ENCODE data around the gene MAML2.

Gene MAML2

DNA sequence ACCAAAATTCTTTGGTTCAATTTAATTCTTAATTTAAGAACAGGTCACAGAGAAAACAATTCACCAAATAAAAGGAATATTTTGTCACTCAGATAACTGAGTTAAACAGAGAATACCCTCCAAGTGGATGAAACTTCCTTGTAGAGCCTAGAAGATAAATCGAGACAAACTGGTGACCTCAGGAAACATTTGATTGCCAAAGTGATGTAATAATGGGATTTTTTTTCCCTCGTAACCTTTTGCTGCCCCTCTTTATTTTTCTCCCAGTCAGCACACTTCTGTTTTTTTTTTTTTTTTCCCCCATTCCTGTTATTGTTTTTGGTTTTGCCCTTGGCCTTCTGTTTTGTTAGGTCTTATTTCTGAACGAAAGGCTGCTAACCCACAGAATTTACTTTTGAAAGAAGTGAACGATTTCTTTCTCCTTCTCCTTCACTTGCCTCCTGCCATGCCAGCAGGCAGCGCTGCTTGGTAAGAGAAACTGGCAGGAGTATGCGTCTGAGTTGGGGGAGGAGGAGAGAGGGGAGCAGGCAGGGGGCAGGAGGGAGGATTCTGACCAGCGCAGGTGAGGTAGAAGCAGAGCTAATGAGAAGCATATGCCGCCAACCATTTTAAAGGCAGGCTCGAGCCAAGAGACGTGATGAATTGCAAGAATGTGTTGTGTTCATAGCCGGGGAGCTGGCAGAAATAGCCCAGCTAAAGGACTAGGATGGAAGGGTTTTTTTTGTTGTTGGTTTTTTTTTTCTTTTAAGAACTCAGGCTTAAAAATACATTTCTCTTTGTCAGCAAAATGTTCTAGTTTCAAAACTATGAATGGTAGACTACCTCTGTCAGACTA is 297.2 kb downstream of the MAML2 start:
- Mint-ChIP-seq H3K9me3 (no peaks in the 10 kb centered on the region), H3K27ac (peak overlapping the region in 1 of 2 donors; percentile 20), H3K27me3 (no peaks in the 10 kb centered on the region), H3K4me3 (no peak overlapping the region), H3K4me1 (ENCODE audit: low read depth in 2 of 2) (peaks cover 0 to 9% of the 10 kb centered on the region in 2 donors), H3K36me3 (ENCODE audit: insufficient read depth) (peaks cover 2% of the 10 kb centered on the region)
- ATAC-seq (replicated peaks) (no peak), DNase-seq (no peak)

DNA sequence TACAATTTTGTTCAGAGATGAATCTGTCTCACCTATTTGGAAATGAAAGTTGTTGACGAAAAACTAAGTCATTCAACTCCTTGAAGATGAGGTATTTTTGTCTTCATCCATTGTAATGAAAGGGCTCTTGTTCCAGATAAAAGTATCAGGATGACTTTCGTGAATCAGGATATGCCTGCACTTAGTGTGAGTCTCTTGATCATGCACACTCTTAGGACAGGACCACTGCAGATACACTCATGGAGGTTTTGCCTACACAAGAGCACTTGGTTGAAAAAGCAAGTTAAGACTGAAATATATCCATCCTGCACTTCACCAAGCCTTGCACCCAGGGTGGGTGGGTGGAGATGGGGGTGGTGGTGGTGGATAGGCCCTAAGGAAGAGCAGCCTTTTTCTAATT is 298.2 kb downstream of the MAML2 start:
- no peak overlapping the region for H3K27ac Mint-ChIP-seq
- ATAC-seq (replicated peaks) (no peak), DNase-seq (no peak)
- no peak overlapping the region for H3K4me3 Mint-ChIP-seq
- H3K36me3 Mint-ChIP-seq (ENCODE audit: insufficient read depth): peaks cover 2% of the 10 kb centered on the region
- H3K27me3 Mint-ChIP-seq: no peaks in the 10 kb centered on the region
- H3K4me1 Mint-ChIP-seq (ENCODE audit: low read depth in 2 of 2): peaks cover 0 to 10% of the 10 kb centered on the region in 2 donors
- H3K9me3 Mint-ChIP-seq: no peaks in the 10 kb centered on the region

DNA sequence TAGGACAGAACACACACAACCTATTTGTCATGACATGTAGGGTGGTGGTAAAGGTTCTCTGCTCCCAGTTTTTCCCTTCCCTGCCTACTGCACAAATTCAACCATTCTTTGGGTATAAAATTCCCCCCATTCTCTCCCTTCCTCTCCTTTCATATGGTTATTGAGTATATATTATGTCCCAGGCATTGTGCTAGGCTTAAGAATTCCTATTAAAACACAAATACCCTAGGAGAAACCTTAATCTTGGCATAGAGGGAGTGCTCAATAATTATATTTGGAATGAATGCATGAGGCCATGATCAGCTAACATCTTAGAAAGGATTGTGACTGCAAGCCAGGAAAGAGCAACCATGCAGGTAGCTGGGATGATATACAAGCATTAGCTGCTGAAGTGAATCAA is 298.7 kb downstream of the MAML2 start:
- H3K4me3 Mint-ChIP-seq: no peak overlapping the region
- DNase-seq: no peak
- peaks cover 0 to 10% of the 10 kb centered on the region in 2 donors for H3K4me1 Mint-ChIP-seq (ENCODE audit: low read depth in 2 of 2)

DNA sequence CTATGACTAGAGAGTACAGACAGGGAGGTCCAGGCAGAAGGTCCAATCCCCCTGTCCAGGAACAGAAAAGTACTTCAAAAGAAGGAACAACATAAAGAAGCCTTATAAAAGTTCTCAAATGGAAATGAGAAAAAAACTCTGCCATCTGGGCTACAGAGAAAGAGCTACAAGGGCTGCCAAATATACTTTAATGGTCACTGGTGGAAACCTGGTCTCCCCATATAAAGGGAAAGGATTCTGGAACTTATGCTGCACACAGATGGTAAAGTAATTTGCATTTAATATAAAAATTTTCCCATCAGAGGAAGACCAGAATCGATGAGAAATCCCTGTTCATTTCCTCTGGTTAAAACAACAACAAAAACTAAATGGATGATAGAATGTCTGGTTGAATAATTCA is 299.7 kb downstream of the MAML2 start:
- Mint-ChIP-seq H3K4me3 (no peak overlapping the region), H3K9me3 (no peaks in the 10 kb centered on the region), H3K36me3 (ENCODE audit: insufficient read depth) (peaks cover 2% of the 10 kb centered on the region), H3K4me1 (ENCODE audit: low read depth in 2 of 2) (peaks cover 1 to 10% of the 10 kb centered on the region in 2 donors), H3K27me3 (no peaks in the 10 kb centered on the region), H3K27ac (no peak overlapping the region)
- ATAC-seq (replicated peaks): no peak
- DNase-seq: no peak

More for the DNA sequence above, 298.7 kb downstream of the MAML2 start:
- Mint-ChIP-seq H3K27me3 (no peaks in the 10 kb centered on the region), H3K36me3 (ENCODE audit: insufficient read depth) (peaks cover 2% of the 10 kb centered on the region), H3K9me3 (no peaks in the 10 kb centered on the region), H3K27ac (no peak overlapping the region)
- no peak for ATAC-seq (replicated peaks)

DNA sequence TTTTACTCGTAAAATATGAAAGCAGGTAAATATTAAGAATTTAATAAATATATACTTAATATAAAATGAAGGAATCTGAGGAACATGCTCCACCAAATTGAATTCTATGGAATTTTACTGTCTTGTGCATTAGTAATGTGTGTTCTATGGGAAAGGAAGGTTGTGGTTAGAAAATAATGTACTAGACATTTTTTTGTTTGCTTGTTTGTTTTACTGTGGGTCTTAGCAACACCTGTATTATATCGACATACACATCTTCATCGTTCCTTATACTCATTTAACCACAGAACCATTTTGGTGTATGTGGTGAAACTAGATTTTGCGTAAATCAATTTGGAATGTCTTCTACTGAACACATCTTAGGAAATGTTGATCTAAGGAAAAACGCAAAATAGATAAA is 304.9 kb downstream of the MAML2 start:
- ATAC-seq (replicated peaks) (no peak), DNase-seq (no peak)
- Mint-ChIP-seq H3K4me3 (no peak overlapping the region), H3K27ac (no peak overlapping the region), H3K36me3 (ENCODE audit: insufficient read depth) (peaks cover 5% of the 10 kb centered on the region), H3K4me1 (ENCODE audit: low read depth in 2 of 2) (peaks cover 1 to 18% of the 10 kb centered on the region in 2 donors), H3K27me3 (no peaks in the 10 kb centered on the region), H3K9me3 (no peaks in the 10 kb centered on the region)

DNA sequence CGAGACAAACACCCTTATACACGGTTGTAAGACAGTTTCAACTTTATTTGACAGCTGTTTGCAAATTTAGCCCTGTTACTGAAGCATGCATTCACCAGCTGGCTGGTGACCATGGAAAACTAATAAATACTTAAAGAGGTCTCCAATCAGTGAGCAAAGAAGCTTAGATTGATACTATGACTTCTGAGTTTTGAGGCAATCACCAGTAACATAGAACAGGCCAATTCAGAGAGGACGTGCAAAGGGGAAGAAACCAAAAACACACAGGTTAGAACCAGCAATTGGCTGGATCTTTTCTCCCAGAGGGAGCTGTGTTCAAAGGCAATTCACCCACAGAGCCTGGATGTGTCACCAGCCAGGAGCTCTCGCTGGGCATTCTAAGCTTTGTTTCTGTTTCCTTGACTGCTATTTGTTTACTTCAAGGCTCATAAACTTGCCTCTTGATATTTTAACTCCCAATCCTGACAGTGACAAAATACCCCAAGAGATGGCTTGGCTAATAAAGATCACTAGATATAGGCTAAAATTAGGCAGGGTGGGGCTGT is 305.5 kb downstream of the MAML2 start:
- Mint-ChIP-seq H3K27ac (no peak overlapping the region), H3K27me3 (no peaks in the 10 kb centered on the region), H3K4me1 (ENCODE audit: low read depth in 2 of 2) (peaks cover 1 to 18% of the 10 kb centered on the region in 2 donors), H3K4me3 (no peak overlapping the region), H3K36me3 (ENCODE audit: insufficient read depth) (peaks cover 3% of the 10 kb centered on the region), H3K9me3 (no peaks in the 10 kb centered on the region)
- ATAC-seq (replicated peaks): no peak
- DNase-seq: no peak

DNA sequence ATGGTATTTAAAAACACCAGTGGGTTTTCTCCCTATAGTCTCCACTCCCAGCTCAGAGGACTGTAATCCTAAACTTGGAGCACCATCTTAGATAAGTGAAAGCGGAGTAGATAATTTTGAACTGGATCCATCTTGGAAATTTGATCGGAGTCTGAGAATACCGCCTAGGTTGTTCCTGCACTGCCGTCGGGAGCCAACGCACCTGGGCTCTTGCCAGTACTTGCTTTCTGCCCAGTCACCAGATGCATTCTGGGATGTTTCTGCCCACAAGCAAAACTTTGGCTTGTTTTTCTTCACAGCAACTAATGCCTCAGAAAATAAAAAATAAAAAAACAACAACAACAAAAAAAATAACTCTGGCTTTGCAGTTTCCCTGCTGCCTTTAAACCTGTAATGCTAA is 306.1 kb downstream of the MAML2 start:
- Mint-ChIP-seq H3K27ac (no peak overlapping the region), H3K9me3 (no peaks in the 10 kb centered on the region), H3K4me1 (ENCODE audit: low read depth in 2 of 2) (peaks cover 1 to 18% of the 10 kb centered on the region in 2 donors), H3K27me3 (no peaks in the 10 kb centered on the region), H3K36me3 (ENCODE audit: insufficient read depth) (peaks cover 3% of the 10 kb centered on the region), H3K4me3 (no peak overlapping the region)
- ATAC-seq (replicated peaks) (no peak), DNase-seq (no peak)

DNA sequence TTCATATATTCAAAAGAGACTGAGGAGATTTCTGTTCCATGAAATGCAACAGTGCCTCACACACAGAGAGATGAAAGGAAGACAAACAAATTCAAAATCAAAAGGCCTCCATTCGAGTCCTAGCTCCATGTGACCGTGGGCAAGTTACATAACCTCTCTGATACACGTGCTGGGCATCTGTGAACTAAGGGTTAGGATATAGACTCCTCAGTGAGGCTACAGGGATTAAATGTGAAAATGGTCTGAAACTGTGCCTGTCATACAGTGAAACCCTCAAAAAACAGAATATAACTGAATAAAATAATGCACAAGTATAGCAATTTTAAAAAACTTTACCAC is 307.3 kb downstream of the MAML2 start:
- Mint-ChIP-seq H3K27ac (no peak overlapping the region), H3K4me1 (ENCODE audit: low read depth in 2 of 2) (peaks cover 1 to 15% of the 10 kb centered on the region in 2 donors), H3K4me3 (no peak overlapping the region)

DNA sequence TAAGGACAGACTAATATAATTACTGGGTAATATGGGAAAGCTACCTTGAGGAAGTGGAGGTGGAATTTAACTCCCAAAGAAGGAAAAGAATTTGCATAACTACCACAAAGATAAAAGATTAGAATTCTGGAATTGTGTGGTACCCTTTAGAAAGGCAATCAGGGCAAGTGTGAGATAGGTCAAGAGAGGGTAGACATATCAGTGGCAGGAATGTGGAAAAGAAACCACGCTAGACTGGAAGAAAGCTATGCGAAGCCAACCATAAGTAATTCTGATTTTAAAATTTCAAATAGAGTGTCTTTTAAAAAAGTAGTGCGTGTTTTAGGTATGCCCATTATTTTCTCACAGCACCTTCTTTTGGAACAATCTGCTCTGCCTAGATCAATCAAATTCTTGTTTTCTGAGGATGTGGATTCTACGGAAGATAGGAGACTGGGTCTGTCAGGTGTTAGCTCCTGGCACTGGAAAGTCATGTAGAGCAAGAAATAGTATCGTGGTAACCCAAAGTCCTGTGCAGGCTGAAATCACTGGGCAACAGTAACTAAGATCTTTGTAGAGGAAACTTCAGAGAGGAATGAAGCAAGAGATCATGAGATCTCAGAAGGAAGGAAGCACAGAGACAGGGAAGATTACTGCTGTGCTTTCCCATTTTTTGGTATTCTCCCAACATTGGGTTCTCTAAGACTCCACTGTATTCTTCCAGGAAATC is 307.8 kb downstream of the MAML2 start:
- peaks cover 1 to 15% of the 10 kb centered on the region in 2 donors for H3K4me1 Mint-ChIP-seq (ENCODE audit: low read depth in 2 of 2)
- no peak overlapping the region for H3K27ac Mint-ChIP-seq
- no peak overlapping the region for H3K4me3 Mint-ChIP-seq
- H3K36me3 Mint-ChIP-seq (ENCODE audit: insufficient read depth): peaks cover 3% of the 10 kb centered on the region
- DNase-seq (no peak), ATAC-seq (replicated peaks) (no peak)
- H3K27me3 Mint-ChIP-seq: no peaks in the 10 kb centered on the region
- no peaks in the 10 kb centered on the region for H3K9me3 Mint-ChIP-seq

More for the DNA sequence above, 307.3 kb downstream of the MAML2 start:
- DNase-seq (no peak), ATAC-seq (replicated peaks) (no peak)
- no peaks in the 10 kb centered on the region for H3K27me3 Mint-ChIP-seq
- H3K36me3 Mint-ChIP-seq (ENCODE audit: insufficient read depth): peaks cover 3% of the 10 kb centered on the region
- no peaks in the 10 kb centered on the region for H3K9me3 Mint-ChIP-seq

DNA sequence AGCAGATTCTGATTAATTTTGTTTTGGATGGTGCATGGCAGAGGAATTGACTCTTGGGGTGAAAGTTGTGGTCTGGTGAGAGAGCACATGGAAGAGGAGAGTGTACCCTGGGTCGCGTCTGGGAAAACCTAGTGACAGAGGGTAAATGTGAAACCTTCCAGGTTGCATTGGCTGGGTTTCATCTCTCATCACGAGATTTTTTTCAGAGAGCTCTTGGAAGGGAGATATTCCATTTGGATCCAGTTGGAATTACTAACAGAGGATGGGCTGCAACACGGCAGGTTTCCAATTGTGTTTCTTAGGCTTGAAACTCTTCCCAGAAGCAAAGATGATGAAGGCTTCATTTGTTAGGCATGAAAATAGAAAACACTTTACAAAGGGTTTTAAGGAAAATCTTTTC is 309.4 kb downstream of the MAML2 start:
- no peaks in the 10 kb centered on the region for H3K9me3 Mint-ChIP-seq
- ATAC-seq (replicated peaks): no peak

DNA sequence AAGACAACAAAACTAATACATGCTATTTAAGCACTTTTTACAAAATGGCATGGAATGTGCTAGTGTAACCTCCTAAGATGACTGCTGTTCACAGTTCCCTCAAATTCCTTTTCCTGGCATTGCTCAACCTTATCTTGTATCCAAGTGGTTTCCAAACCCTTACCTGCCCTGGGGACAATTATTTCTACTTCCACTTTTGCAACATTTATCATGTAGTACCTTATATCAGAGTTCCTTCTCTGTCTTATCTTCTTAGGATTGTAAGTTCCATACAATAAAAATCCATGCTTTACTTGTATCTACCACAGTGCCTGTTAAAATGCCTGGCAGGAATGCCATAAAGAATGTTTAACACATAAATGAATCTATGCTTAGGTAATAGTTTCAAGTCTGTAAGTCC is 309.9 kb downstream of the MAML2 start:
- DNase-seq (no peak), ATAC-seq (replicated peaks) (no peak)
- Mint-ChIP-seq H3K4me3 (no peak overlapping the region), H3K4me1 (ENCODE audit: low read depth in 2 of 2) (peaks cover 0 to 15% of the 10 kb centered on the region in 2 donors), H3K27ac (no peak overlapping the region), H3K36me3 (ENCODE audit: insufficient read depth) (peaks cover 7% of the 10 kb centered on the region), H3K27me3 (no peaks in the 10 kb centered on the region), H3K9me3 (no peaks in the 10 kb centered on the region)

More for the DNA sequence above, 309.4 kb downstream of the MAML2 start:
- H3K4me1 Mint-ChIP-seq (ENCODE audit: low read depth in 2 of 2): peaks cover 0 to 15% of the 10 kb centered on the region in 2 donors
- H3K27ac Mint-ChIP-seq: no peak overlapping the region
- H3K4me3 Mint-ChIP-seq: no peak overlapping the region
- no peak for DNase-seq
- peaks cover 7% of the 10 kb centered on the region for H3K36me3 Mint-ChIP-seq (ENCODE audit: insufficient read depth)
- H3K27me3 Mint-ChIP-seq: no peaks in the 10 kb centered on the region

DNA sequence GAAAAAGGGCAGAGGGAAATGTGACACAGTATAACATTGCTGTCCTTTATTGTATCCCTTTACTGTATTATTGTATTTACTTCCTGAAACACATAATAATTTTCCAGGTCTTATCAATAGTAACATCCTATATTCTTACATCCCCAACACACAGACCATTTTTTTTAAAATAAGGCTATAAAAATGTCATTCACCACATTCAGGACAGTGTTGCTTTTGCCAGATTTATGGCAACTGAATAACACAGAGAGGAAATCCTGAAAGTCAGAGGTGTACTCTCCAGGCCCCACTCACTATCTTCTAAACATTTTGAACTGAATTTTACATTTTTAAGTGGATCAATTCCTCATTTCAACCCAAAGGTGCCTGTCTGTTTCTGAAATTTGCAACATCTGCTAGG is 314.2 kb downstream of the MAML2 start:
- peaks cover 2 to 7% of the 10 kb centered on the region in 2 donors for H3K4me1 Mint-ChIP-seq (ENCODE audit: low read depth in 2 of 2)

DNA sequence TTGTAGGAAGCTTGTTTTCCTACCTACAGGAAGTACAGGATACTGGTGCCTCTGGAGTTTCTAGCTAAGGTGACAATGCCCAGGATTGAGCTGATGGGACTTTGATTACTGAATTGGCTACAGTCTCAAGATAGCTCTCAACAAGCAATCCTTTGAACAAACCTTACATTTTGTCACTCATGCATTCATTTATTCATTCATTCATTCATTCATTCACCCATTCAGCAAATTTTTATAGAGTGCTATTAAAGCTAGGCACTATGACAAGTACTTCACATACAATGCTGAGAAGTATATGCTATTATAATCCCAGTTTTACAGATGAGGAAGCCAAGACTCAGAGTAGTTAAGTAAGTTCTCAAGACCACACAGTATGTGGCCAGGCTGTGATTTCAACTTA is 316.0 kb downstream of the MAML2 start:
- Mint-ChIP-seq H3K27ac (peak overlapping the region in 1 of 2 donors; percentile 17), H3K27me3 (no peaks in the 10 kb centered on the region), H3K4me3 (no peak overlapping the region), H3K36me3 (ENCODE audit: insufficient read depth) (peaks cover 6% of the 10 kb centered on the region), H3K9me3 (no peaks in the 10 kb centered on the region), H3K4me1 (ENCODE audit: low read depth in 2 of 2) (peaks cover 0 to 5% of the 10 kb centered on the region in 2 donors)
- DNase-seq (no peak), ATAC-seq (replicated peaks) (no peak)

More for the DNA sequence above, 314.2 kb downstream of the MAML2 start:
- no peak for ATAC-seq (replicated peaks)
- H3K27ac Mint-ChIP-seq: no peak overlapping the region
- H3K27me3 Mint-ChIP-seq: no peaks in the 10 kb centered on the region
- no peak overlapping the region for H3K4me3 Mint-ChIP-seq
- H3K9me3 Mint-ChIP-seq: no peaks in the 10 kb centered on the region
- H3K36me3 Mint-ChIP-seq (ENCODE audit: insufficient read depth): peaks cover 7% of the 10 kb centered on the region
- DNase-seq: no peak

DNA sequence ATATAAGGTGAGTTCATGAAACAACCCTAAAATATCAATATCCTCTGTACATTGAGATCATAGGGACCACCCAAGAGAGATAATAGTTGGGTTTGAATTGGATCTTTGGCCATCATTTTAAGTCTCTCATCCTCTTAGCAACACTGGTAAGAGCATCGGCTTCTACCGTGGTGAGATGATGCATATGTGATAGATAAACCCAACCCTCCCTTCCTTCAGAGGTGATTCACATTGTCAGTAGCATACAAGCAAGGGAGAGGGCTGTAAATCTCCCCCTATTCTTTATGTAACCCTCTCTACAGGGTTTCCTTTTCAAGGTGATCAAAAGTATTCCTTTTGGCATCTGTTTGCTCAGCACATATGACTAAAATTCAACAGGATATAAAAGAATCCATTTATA is 316.7 kb downstream of the MAML2 start:
- H3K27me3 Mint-ChIP-seq: no peaks in the 10 kb centered on the region
- ATAC-seq (replicated peaks) (no peak), DNase-seq (no peak)
- no peaks in the 10 kb centered on the region for H3K9me3 Mint-ChIP-seq
- H3K4me3 Mint-ChIP-seq: no peak overlapping the region
- H3K27ac Mint-ChIP-seq: no peak overlapping the region
- H3K36me3 Mint-ChIP-seq (ENCODE audit: insufficient read depth): peaks cover 6% of the 10 kb centered on the region
- peaks cover 0 to 5% of the 10 kb centered on the region in 2 donors for H3K4me1 Mint-ChIP-seq (ENCODE audit: low read depth in 2 of 2)

All from effector memory CD8-positive, alpha-beta T cell (primary cell).